GM21390 (cell line): ENCODE data around the gene KLK4.
A peak's percentile ranks its signal among the peaks of the same experiment; 100 is the strongest.
"Not testable (repeated sequence)": the region's sequence is repeated elsewhere in the genome, so short reads cannot be mapped to it uniquely, and the experiment has no call there.

Experiments used
- ATAC-seq: cut with Tn5 transposase; IDR thresholded peaks from one replicate; pipeline ENCODE4 v1.9.1; 2021; ENCODE audit not compliant: unreplicated experiment

The KLK4 gene

GRCh38 chr19:50916069-50916468 is 4.9 kb upstream of the KLK4 start:
- no peak for ATAC-seq

DNA sequence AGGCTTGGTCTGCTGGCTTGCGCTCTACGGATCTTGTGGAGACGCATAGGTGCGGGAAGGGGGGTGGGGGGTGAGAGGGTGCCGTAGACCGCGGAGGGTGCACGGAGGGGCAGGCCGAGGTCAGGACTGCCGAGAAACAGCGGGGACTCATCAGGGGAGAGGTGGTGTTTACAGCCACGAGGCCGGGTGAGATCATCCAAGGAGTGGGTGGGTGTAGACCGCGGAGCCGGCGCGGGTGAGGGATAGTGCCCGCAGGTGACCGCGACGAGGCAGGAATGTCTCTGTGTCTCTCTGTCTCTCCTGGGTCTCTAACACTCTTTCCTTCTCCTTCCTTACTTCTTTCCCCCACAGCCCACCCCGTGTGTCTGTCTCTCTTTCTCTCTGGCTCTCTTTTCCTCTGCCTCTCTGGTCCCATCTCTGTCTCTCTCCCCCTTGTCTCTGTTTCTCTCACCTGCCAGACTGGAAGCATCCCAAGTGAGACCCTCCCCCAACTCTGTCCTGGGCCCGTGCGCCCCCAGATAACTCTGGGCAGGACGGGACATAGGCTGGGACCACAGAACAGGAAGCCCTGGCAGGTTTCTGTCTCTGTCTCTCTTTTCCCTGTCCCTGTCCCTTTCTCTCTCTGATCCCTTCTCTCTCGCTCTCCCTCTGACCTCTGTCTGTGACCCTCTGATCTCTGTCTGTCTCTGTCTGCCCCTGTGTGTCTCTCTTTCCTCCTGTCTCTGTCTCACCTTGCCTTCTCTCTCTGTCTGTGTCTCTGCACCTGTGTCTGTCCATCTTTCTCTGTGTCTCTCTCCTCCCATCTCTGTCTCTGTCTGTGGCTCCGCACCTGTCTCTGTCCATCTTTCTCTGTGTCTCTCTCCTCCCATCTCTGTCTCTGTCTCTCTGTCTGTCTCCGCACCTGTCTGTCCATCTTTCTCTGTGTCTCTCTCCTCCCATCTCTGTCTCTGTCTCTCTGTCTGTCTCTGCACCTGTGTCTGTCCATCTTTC is 1.8 kb upstream of the KLK4 start:
- no peak for ATAC-seq

DNA sequence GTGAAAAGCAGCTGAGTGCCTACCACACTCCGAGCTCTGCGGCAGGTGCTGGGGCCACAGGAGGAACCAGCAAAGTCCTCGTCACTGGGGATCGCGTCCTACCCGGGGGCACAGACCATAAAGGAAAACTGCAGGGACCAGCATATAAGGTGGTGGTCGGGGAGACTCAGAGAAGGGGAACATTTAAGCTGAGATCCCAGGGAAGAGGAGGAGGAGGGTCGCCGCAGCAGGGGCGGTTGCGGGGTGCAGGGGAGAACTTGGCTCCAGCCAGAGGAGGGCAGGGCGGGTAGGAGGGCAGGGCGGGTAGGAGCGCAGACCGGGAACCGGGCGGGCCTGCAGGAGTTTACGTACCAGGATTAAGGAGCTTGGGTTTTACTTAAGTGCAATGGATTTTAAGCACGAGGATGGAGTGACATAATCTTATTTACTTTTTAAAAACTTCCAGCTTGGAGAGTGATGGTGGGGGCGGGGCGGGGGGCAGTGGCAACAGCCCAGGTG is 956 bp upstream of the KLK4 start:
- ATAC-seq = no peak

- no peak for ATAC-seq
Measured at GRCh38 chr19:50910722-50911121, 473 bp downstream of the KLK4 start.

GRCh38 chr19:50909240-50910070 is 1.7 kb downstream of the KLK4 start:
- ATAC-seq = no peak

GRCh38 chr19:50908336-50908735 is 2.9 kb downstream of the KLK4 start:
- no peak for ATAC-seq

DNA sequence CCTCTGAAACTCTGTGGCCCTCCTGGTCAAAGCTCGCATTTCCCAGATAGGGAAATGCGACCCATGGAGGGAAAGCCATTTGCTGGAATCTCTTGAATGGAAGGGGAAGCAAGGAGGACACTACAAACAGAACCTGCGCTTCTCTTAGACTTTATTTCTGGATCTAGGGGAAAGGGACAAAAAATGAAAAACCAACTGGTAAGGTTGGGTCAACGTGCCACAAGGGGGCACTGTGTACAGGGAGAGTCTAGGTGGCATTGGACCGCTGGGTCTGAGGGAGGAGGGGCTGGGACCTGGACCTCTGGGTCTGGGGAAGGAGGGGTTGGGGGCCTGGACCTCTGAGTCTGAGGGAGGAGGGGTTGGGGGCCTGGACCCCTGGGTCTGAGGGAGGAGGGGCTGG is 5.0 kb downstream of the KLK4 start:
- ATAC-seq = no peak

DNA sequence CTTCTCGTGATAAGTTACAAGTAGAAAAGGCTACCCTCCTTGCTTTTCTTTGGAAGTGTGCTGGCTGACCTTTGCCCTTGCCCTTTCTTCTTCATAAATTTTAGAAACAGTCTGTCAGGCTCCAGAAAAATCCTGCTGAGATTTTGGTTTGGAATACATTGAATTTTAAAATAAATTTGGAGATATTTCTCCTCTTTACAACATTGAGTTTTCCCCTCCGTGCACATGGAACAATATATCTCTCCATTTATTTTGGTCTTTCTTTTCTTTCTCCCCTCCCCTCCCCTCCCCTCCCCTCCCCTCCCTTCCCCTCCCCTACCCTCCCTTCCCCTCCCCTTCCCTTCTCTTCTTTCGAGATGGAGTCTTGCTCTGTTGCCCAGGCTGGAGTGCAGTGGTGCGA is 8.6 kb downstream of the KLK4 start:
- ATAC-seq = no peak

GRCh38 chr19:50899569-50899968 is 11.6 kb downstream of the KLK4 start:
- no peak for ATAC-seq

DNA sequence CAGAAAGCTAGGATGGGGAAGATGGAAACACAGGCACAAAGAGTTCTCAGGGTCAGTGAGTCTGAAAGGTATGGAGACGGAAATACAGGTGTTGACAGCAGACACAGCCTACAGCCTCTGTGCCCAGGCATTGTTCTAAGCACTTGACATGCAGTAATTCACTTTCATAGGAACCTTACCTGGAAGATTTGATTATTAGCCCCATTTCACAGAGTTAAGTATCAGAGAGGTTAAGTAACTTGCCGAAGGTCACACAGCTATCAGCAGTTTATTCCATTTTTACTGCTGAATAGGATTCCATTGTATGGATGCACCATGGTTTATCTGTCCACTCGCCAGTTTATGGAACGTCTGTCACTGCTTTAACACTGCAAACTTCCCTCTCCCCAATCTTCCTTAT is 13.2 kb downstream of the KLK4 start:
- no peak for ATAC-seq

GRCh38 chr19:50897612-50898011 is 13.6 kb downstream of the KLK4 start:
- no peak for ATAC-seq

DNA sequence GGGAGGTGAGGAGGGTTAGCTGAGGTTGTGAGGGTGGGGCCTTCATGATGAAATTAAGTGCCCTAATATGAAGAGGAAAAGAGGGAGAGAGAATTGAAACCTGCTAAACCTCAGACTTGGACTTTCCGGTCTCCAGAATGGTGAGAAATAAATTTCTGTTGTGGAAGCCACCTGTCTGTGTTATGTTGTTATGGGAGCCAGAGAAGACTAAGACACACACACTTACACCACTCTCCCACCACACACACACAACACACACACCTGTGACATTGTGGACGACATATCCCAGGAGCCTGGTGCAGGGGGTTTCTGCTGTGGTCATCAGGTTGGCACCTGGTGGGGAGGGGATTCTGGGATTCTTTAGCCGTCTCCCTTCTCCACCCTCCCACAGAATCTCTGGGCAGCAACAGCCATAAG is 14.0 kb downstream of the KLK4 start:
- no peak for ATAC-seq

DNA sequence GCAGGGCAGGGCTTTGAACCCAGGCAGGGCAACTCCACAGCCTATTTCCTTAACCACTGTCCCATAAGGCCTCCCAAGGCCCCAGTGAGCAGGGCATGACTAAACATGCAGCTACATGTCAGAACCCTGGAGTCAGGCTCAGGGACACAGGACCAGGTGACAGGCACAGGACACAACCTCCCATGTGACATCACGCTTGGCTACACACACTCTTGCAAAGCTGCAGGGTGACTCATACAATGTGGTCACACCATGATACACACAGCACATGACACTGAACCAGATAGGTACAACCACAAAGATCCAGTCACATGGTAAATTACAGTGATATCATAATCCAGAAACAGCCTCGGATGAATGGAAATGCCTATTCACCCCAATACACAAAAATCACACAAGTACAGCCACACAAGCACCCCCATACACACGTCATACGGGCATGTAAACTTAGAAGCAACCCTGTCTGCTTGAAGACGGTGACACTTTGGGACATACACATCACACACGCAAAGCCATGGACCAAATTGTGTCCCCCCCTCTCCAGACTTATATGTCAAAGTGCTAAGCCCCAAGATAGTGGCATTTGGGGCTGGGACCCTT is 14.5 kb downstream of the KLK4 start:
- ATAC-seq = peak; percentile 82

DNA sequence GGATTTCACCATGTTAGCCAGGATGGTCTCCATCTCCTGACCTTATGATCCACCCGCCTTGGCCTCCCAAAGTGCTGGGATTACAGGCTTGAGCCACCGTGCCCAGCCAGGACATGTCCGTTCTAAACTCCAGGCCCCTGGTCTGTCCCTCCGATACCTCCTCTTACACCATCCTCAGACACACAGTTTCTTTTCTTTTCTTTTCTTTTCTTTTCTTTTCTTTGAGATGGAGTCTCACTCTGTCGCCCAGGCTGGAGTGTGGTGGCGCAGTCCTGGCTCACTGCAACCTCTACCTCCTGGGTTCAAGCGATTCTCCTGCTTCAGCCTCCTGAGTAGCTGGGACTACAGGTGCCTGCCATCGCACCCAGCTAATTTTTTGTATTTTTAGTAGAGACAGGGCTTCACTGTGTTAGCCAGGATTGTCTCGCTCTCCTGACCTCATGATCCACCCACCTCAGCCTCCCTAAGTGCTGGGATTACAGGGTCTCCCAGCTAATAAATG is 15.1 kb downstream of the KLK4 start:
- ATAC-seq = not testable (repeated sequence)

DNA sequence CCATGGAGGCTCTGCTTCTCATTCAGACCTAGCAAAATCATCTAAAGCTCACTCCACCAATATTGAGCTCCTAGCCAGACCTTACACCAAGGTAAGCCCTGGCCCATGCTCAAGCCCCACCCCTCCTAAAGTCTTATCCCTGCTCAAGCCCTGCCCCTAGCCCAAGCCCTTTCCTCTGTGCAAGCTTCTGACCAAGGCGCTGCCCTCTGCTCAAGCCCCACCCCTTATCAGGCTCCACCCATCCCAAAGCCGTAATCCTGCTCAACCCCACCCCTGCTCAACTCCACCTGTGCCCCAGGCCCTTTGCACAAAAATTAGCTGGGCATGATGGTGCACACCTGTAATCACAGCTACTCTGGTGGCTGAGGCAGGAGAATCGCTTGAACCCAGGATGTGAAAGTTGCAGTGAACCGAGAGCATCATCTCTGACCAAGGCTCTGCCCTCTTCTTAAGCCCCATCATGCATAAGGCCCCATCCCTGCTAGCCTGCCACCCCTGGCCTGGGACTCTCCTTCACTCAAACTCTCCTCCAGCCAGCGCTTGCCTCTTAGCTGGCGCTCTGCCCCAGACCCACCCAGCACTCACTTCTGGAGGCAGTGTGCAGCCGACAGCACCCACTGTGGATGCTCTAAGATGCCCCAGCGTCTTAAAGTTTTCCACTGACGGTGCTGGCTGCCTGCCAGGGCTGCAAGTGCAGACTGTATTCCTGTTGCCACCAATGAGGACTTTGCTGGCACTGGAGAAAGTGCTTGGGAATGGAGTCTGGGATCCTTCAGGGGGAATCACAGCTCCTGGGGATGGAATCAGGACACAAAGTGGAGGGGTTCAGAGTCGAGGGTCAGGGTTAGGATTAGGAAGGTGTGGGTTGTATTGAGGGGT is 16.5 kb downstream of the KLK4 start:
- ATAC-seq = no peak

GRCh38 chr19:50893047-50893736 is 18.0 kb downstream of the KLK4 start:
- ATAC-seq = no peak

- no peak for ATAC-seq
Measured at GRCh38 chr19:50891253-50891625, 20.0 kb downstream of the KLK4 start.

DNA sequence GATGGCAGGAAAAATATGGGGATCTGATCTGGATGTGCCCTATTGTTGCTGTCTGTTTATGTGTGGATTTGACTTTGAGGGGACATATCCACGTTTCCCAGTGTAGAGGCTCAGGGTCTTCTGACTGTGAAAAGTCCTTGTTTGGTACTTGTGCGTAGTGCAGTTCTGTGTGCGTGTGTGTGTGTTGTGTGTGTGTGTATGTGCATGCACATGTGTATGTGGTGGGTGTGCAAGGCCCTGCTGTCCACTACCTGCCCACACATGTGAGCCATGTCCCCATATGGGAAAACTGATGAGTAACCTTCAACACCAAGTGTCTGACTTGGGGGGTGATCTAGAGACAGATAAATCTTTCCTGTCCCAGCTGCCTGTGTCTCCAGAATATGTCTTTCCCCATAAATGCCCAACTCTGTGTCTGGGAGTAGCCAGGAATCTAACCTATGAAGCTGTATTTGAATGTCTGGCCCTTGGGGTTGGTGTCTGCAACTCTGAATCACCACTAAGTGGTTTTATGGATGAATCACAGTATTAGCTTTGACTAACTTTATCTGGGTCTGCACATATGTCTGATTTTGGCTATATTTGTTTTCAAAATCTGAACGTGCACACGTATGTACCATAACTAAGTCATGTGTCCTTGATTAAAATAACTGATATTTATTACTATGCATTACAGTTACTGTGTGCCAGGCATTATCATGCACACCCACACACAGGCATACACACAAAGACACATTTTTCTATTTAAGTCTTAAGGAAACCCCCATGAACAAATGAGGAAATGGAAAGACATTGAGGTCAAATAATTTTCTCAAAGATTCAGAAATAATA is 20.6 kb downstream of the KLK4 start:
- no peak for ATAC-seq

DNA sequence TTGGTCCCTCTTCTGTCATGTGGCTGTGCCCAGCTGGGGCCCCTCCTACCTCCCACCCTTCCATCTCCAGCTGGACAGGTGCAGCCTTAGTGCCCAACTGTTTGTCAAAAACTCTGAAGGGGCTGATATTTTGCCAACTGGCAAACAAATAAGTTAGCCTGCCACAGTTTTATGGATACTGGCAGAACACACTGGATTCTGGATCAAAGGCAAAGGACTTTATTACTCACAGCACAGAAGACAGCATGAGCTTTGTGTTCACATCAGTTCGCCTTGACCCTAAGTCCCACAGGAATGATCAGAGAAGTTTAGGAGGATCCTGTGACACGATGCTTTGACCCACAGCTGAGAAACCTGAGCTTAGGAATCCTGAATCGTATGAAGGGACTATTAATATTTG is 21.6 kb downstream of the KLK4 start:
- no peak for ATAC-seq
